Ovary (tissue), 3 donors: ENCODE measurements around the gene CHSY3.

ENCODE experiments used
- POLR2A ChIP-seq: fragments of 450-650 bp; IDR thresholded peaks from one replicate; pipeline ENCODE4 v1.6.1; 2017; ENCODE audit warnings: antibody characterized with exemption, mild to moderate bottlenecking, moderate library complexity
- TF ChIP-seq, protein P1 (sequence below), 3 donors: fragments of 450-650 bp in 2 of 3; fragments of 200-600 bp in 1 of 3; IDR thresholded peaks; one replicate each; pipeline versions ENCODE4 v1.5.1 to v1.8.0; 2016 to 2022; ENCODE audit warnings: antibody characterized with exemption in 3 of 3, mild to moderate bottlenecking in 1 of 3
- donor health status: DM: no; HTN: no; CAD: no.

- no peak for TF ChIP-seq POLR2A
- TF ChIP-seq, protein P1, sequence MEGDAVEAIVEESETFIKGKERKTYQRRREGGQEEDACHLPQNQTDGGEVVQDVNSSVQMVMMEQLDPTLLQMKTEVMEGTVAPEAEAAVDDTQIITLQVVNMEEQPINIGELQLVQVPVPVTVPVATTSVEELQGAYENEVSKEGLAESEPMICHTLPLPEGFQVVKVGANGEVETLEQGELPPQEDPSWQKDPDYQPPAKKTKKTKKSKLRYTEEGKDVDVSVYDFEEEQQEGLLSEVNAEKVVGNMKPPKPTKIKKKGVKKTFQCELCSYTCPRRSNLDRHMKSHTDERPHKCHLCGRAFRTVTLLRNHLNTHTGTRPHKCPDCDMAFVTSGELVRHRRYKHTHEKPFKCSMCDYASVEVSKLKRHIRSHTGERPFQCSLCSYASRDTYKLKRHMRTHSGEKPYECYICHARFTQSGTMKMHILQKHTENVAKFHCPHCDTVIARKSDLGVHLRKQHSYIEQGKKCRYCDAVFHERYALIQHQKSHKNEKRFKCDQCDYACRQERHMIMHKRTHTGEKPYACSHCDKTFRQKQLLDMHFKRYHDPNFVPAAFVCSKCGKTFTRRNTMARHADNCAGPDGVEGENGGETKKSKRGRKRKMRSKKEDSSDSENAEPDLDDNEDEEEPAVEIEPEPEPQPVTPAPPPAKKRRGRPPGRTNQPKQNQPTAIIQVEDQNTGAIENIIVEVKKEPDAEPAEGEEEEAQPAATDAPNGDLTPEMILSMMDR (IDR thresholded peaks at IDR 0.05): no peak
Measured at GRCh38 chr5:129858131-129858675, 46.1 kb upstream of the CHSY3 start.
